Measurements from ENCODE around the gene TDG.

GRCh38 chr12:103975368-103975767, 9.7 kb downstream of the TDG start:
- TF ChIP-seq JUNB (IDR thresholded peaks at IDR 0.05): no peak
- TF ChIP-seq NFE2L2 (conservative IDR thresholded peaks at IDR 0.05; ENCODE audit: low read length): no peak
- TF ChIP-seq CTCF (IDR thresholded peaks at IDR 0.05): no peak
- TF ChIP-seq MAX (IDR thresholded peaks at IDR 0.05): no peak
- no peak for TF ChIP-seq MAFK (IDR thresholded peaks at IDR 0.05; ENCODE audit: partially characterized antibody)
- no peak for TF ChIP-seq RCOR1 (IDR thresholded peaks at IDR 0.05; ENCODE audit: low read depth, low read length)
- TF ChIP-seq BHLHE40 (IDR thresholded peaks at IDR 0.05; ENCODE audit: low read depth, low read length): no peak
- no peak for TF ChIP-seq JUN (IDR thresholded peaks at IDR 0.05)
- no peak for TF ChIP-seq RNF2 (IDR thresholded peaks at IDR 0.05; ENCODE audit: borderline replicate concordance, low read depth)
- no peak for TF ChIP-seq EHF (CRISPR knock-in tag; IDR thresholded peaks at IDR 0.05)

Data from A549 (cell line).